Trophoblast cell (in vitro differentiated cells and primary cell): ENCODE data around the gene CDKL2.
"Not testable (repeated sequence)": the region's sequence is repeated elsewhere in the genome, so short reads cannot be mapped to it uniquely, and the experiment has no call there.

ENCODE experiments used
- DNase-seq, 2 donors: peaks; one replicate each; pipeline ENCODE4 v3.0.0-alpha.2; 2016
- H2AFZ ChIP-seq: 2 replicates; pipeline ENCODE4 v1.6.1; 2013; ENCODE audit warnings: low read length, moderate library complexity, mild to moderate bottlenecking; ENCODE audit not compliant: insufficient read depth, poor library complexity
- H2AK5ac ChIP-seq: 2 replicates; pipeline ENCODE4 v1.6.1; 2013; ENCODE audit warnings: mild to moderate bottlenecking, low read length
- H2BK120ac ChIP-seq: 2 replicates; pipeline ENCODE4 v1.6.1; 2013; ENCODE audit warnings: low read length, mild to moderate bottlenecking, moderate library complexity; ENCODE audit not compliant: insufficient read depth, poor library complexity
- H2BK12ac ChIP-seq: 2 replicates; pipeline ENCODE4 v1.6.1; 2013; ENCODE audit warnings: mild to moderate bottlenecking, low read length, moderate library complexity
- H2BK5ac ChIP-seq: 2 replicates; pipeline ENCODE4 v1.6.1; 2013; ENCODE audit warnings: low read length, low read depth, moderate library complexity, mild to moderate bottlenecking; ENCODE audit not compliant: poor library complexity
- H3K14ac ChIP-seq: 2 replicates; pipeline ENCODE4 v1.6.1; 2013; ENCODE audit warnings: mild to moderate bottlenecking, low read length
- H3K18ac ChIP-seq: 2 replicates; pipeline ENCODE4 v1.6.1; 2013; ENCODE audit warnings: mild to moderate bottlenecking, low read length
- H3K23ac ChIP-seq: 2 replicates; pipeline ENCODE4 v1.6.1; 2013; ENCODE audit warnings: low read length
- H3K27ac ChIP-seq: 2 replicates; pipeline ENCODE4 v1.5.1; 2013; ENCODE audit warnings: low read depth, mild to moderate bottlenecking, inconsistent platforms, low read length, moderate library complexity
- H3K27me3 ChIP-seq: 2 replicates; pipeline ENCODE4 v1.6.1; 2013; ENCODE audit warnings: inconsistent platforms, mild to moderate bottlenecking, low read length, moderate library complexity; ENCODE audit not compliant: insufficient read depth
- H3K36me3 ChIP-seq, 2 experiments: 1 replicate in 1 of 2; 2 replicates in 1 of 2; pipeline ENCODE4 v1.6.1; 2013; ENCODE audit warnings: low read length in 2 of 2, mild to moderate bottlenecking in 2 of 2, moderate library complexity in 1 of 2; ENCODE audit not compliant: insufficient read depth in 2 of 2, control insufficient read depth in 1 of 2
- H3K4ac ChIP-seq: 2 replicates; pipeline ENCODE4 v1.6.1; 2013; ENCODE audit warnings: low read depth, mild to moderate bottlenecking, low read length, moderate library complexity
- H3K4me1 ChIP-seq, 2 experiments: 1 replicate in 1 of 2; 2 replicates in 1 of 2; pipeline ENCODE4 v1.6.1; 2013; ENCODE audit warnings: low read length in 2 of 2, mild to moderate bottlenecking in 2 of 2, moderate library complexity in 1 of 2; ENCODE audit not compliant: insufficient read depth in 2 of 2, control insufficient read depth in 1 of 2
- H3K4me2 ChIP-seq: 2 replicates; pipeline ENCODE4 v1.6.1; 2013; ENCODE audit warnings: inconsistent platforms, mild to moderate bottlenecking, low read length, moderate library complexity
- H3K4me3 ChIP-seq: 2 replicates; pipeline ENCODE4 v1.5.1; 2013; ENCODE audit warnings: mild to moderate bottlenecking, low read depth, low read length, inconsistent platforms
- H3K79me1 ChIP-seq: one replicate; pipeline ENCODE4 v1.6.1; 2013; ENCODE audit warnings: low read length
- H3K79me2 ChIP-seq: 2 replicates; pipeline ENCODE4 v1.6.1; 2013; ENCODE audit warnings: low read length, mild to moderate bottlenecking; ENCODE audit not compliant: control insufficient read depth, insufficient read depth, poor library complexity
- H3K9ac ChIP-seq: 2 replicates; pipeline ENCODE4 v1.6.1; 2013; ENCODE audit warnings: mild to moderate bottlenecking, low read length
- H3K9me3 ChIP-seq: 2 replicates; pipeline ENCODE4 v1.6.1; 2013; ENCODE audit warnings: low read depth, mild to moderate bottlenecking, control low read depth, inconsistent platforms, low read length; ENCODE audit not compliant: insufficient read depth
- H4K12ac ChIP-seq: 2 replicates; pipeline ENCODE4 v1.6.1; 2013; ENCODE audit warnings: low read depth, mild to moderate bottlenecking, low read length, moderate library complexity
- H4K8ac ChIP-seq: 2 replicates; pipeline ENCODE4 v1.6.1; 2013; ENCODE audit warnings: low read depth, mild to moderate bottlenecking, low read length, moderate library complexity
- H4K91ac ChIP-seq: one replicate; pipeline ENCODE4 v1.6.1; 2013; ENCODE audit warnings: low read depth, mild to moderate bottlenecking, low read length, moderate library complexity
- WGBS: extraction: QIAGEN DNeasy Blood & Tissue Kit; methylation state at CpG from one replicate; pipeline ENCODE4 v1.1.7; 2013; ENCODE audit warnings: missing lambda C conversion rate; ENCODE audit not compliant: insufficient read length, insufficient coverage; ENCODE audit errors: extremely low coverage; 5-methylcytosine and 5-hydroxymethylcytosine counted together

The CDKL2 gene

GRCh38 chr4:75668596-75668995 lies 38.3 kb upstream of the CDKL2 start:
- no peak overlapping the region for H3K9ac ChIP-seq
- no peak overlapping the region for H3K18ac ChIP-seq
- H3K4me2 ChIP-seq, result no peak overlapping the region
- H3K4me1 ChIP-seq, result peaks cover 0 to 3% of the 10 kb centered on the region in 2 experiments
- H3K14ac ChIP-seq, result no peak overlapping the region
- H3K79me2 ChIP-seq, result peaks cover 25% of the 10 kb centered on the region
- H2AK5ac ChIP-seq, result no peak overlapping the region
- no peak overlapping the region for H2BK120ac ChIP-seq
- H4K8ac ChIP-seq, result no peak overlapping the region
- no peak overlapping the region for H2AFZ ChIP-seq
- no peaks in the 10 kb centered on the region for H3K27me3 ChIP-seq
- no peak overlapping the region for H4K12ac ChIP-seq
- no peak overlapping the region for H3K4me3 ChIP-seq
- H3K36me3 ChIP-seq, result peaks cover 0 to 2% of the 10 kb centered on the region in 2 experiments
- no peak overlapping the region for H4K91ac ChIP-seq
- DNase-seq, result no peak
- no peak overlapping the region for H2BK5ac ChIP-seq
- peak overlapping the region; percentile 79 for H3K4ac ChIP-seq
- no peak overlapping the region for H3K27ac ChIP-seq
- no peak overlapping the region for H3K23ac ChIP-seq
- peaks cover 10% of the 10 kb centered on the region for H3K79me1 ChIP-seq
- no peak overlapping the region for H2BK12ac ChIP-seq
- no peaks in the 10 kb centered on the region for H3K9me3 ChIP-seq

- not testable (repeated sequence) for H3K4me1 ChIP-seq, H3K9ac ChIP-seq, H3K36me3 ChIP-seq, H4K8ac ChIP-seq, DNase-seq, H3K18ac ChIP-seq, H3K14ac ChIP-seq, H2BK12ac ChIP-seq, H3K27me3 ChIP-seq, H3K23ac ChIP-seq, H2AFZ ChIP-seq, H2BK5ac ChIP-seq, H3K4me3 ChIP-seq, H2BK120ac ChIP-seq, H4K91ac ChIP-seq, H3K4me2 ChIP-seq, H3K27ac ChIP-seq, H3K9me3 ChIP-seq, H2AK5ac ChIP-seq, H3K79me1 ChIP-seq
- peak overlapping the region; percentile 30 for H4K12ac ChIP-seq
- H3K4ac ChIP-seq, result peak overlapping the region; percentile 86
- peaks cover 20% of the 10 kb centered on the region for H3K79me2 ChIP-seq
- WGBS, result no CpG with 5 or more reads among the region's 7 CpGs
Observed at GRCh38 chr4:75667636-75668035, 37.3 kb upstream of the CDKL2 start.

GRCh38 chr4:75666299-75666698 lies 36.0 kb upstream of the CDKL2 start:
- no peaks in the 10 kb centered on the region for H3K27me3 ChIP-seq
- H3K14ac ChIP-seq, result no peak overlapping the region
- WGBS, result 100% methylated on average over 1 of the region's 4 CpGs
- DNase-seq, result no peak
- no peak overlapping the region for H3K4me3 ChIP-seq
- no peak overlapping the region for H3K4ac ChIP-seq
- no peak overlapping the region for H2AFZ ChIP-seq
- H3K79me1 ChIP-seq, result no peaks in the 10 kb centered on the region
- H2BK12ac ChIP-seq, result no peak overlapping the region
- H2AK5ac ChIP-seq, result no peak overlapping the region
- H3K9me3 ChIP-seq, result no peaks in the 10 kb centered on the region
- H3K18ac ChIP-seq, result no peak overlapping the region
- no peak overlapping the region for H4K12ac ChIP-seq
- H3K36me3 ChIP-seq, result peaks cover 2% of the 10 kb centered on the region in 2 experiments
- no peak overlapping the region for H4K8ac ChIP-seq
- no peak overlapping the region for H3K23ac ChIP-seq
- H3K4me2 ChIP-seq, result no peak overlapping the region
- no peak overlapping the region for H3K9ac ChIP-seq
- H3K4me1 ChIP-seq, result peaks cover 0 to 3% of the 10 kb centered on the region in 2 experiments
- H3K79me2 ChIP-seq, result peaks cover 14% of the 10 kb centered on the region
- H2BK5ac ChIP-seq, result no peak overlapping the region
- H4K91ac ChIP-seq, result no peak overlapping the region
- H3K27ac ChIP-seq, result no peak overlapping the region
- no peak overlapping the region for H2BK120ac ChIP-seq

DNA sequence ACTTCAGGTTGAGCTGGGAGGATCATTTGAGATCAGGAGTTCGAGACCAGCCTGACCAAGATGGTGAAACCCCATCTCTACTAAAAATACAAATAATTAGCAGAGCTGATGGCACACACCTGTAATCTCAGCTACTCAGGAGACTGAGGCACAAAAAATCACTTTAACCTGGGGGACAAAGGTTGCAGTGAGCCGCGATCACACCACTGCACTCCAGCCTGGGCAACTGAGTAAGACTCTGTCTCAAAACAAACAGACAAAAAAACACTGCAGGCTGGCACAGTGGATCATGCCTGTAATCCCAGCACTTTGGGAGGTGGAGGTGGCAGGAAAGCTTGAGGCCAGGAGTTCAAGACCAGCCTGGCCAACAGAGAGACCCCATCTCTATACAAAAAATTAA lies 34.3 kb upstream of the CDKL2 start:
- H3K9me3 ChIP-seq, H3K4me1 ChIP-seq, DNase-seq, H3K23ac ChIP-seq, H3K4me3 ChIP-seq, H3K9ac ChIP-seq, H2BK120ac ChIP-seq, H2BK12ac ChIP-seq, H2BK5ac ChIP-seq, H4K8ac ChIP-seq, H3K18ac ChIP-seq, H4K91ac ChIP-seq, H3K4me2 ChIP-seq, H3K14ac ChIP-seq, H2AK5ac ChIP-seq, H3K27ac ChIP-seq, H3K27me3 ChIP-seq, H3K36me3 ChIP-seq, H3K79me1 ChIP-seq, H4K12ac ChIP-seq, H2AFZ ChIP-seq: not testable (repeated sequence)
- WGBS, result no CpG with 5 or more reads among the region's 3 CpGs
- H3K79me2 ChIP-seq, result peaks cover 14% of the 10 kb centered on the region
- H3K4ac ChIP-seq, result peak overlapping the region; percentile 93
